Measurements from ENCODE around the gene MPRIP.
"Not testable (repeated sequence)": the region's sequence is repeated elsewhere in the genome, so short reads cannot be mapped to it uniquely, and the experiment has no call there.

MPRIP gene

DNA sequence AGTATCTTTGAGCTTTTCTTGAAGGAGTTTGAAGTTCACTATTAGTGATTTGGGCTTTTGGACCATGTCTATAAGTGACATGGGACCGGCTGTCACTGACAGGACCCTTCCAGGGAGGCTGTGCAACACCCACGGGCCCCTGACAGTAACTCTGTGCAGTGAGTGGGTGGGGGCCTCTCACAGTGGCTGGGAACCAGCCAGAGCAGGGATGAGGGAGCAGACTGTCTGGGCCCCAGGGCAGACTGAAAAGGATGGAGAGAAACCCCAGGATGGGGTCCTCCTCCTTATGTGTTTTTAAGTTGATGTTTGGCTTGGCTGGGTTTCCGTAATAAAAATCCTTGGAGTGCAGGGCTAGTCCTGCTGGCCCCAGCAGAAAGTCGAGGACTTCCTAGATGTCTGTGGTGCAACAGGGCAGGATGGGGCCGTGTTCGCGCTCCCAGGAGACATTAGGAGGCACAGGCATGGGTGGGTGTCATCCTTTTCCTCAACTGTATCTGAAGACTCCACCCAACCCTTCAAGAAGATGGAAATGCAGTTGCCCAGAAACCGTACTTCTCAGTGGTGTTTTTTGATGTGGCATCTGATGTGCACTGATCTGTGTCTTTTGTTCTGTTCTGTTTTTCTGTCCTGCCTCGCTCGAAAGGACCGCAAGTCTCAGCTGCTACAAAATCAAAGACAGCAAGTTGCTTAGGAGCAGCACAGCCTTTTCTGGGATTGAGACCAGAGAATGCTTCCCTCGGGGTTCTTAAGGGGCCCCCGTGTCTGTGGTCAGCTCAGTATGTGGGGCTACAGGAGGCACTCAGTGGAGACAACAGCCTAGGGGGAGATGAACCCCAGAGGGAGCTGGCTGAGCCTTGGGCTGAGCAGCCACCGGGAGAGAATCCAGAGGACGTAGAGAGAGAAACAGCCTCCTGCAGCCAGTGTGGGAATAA is 139.7 kb downstream of the MPRIP start:
- no peak overlapping the region for H3K4me3 ChIP-seq (ENCODE audit: low read depth, low read length)
- no peak for TF ChIP-seq CTCF (IDR thresholded peaks at IDR 0.05; ENCODE audit: control insufficient read depth, extremely low read depth, insufficient read depth)

GRCh38 chr17:17182598-17183136 is 140.4 kb downstream of the MPRIP start:
- no peak for TF ChIP-seq CTCF (IDR thresholded peaks at IDR 0.05; ENCODE audit: control insufficient read depth, extremely low read depth, insufficient read depth)

More for the DNA sequence above, 139.7 kb downstream of the MPRIP start:
- DNase-seq (ENCODE audit: low read depth): no peak

GRCh38 chr17:17183744-17184143 is 141.5 kb downstream of the MPRIP start:
- H3K4me3 ChIP-seq (ENCODE audit: low read depth, low read length): no peak overlapping the region
- no peak for DNase-seq (ENCODE audit: low read depth)
- TF ChIP-seq CTCF (IDR thresholded peaks at IDR 0.05; ENCODE audit: control insufficient read depth, extremely low read depth, insufficient read depth): no peak

More at GRCh38 chr17:17182598-17183136, 140.4 kb downstream of the MPRIP start:
- no peak overlapping the region for H3K4me3 ChIP-seq (ENCODE audit: low read depth, low read length)
- no peak for DNase-seq (ENCODE audit: low read depth)

GRCh38 chr17:17184985-17185757 is 142.9 kb downstream of the MPRIP start:
- DNase-seq (ENCODE audit: low read depth); H3K4me3 ChIP-seq (ENCODE audit: low read depth, low read length): not testable (repeated sequence)

DNA sequence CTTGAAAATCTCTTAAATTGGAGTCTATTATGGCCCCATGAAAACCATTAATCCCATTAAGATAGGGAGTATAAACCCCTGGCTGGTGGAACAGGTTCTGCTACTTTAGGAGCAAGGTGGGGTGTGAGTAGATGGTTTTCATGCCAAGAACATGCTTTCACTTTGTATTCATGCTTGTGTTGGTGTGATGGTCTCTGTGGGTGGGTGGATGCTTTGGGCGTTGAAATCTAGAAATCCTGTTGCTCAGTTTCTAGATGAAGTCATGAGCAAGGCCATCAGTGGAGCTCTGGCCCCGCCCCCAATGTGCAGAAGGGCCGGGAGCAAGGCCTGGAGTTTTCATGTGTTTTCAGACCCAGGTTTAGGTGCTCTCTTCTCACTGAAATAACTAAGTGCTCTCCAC is 143.8 kb downstream of the MPRIP start:
- H3K4me3 ChIP-seq (ENCODE audit: low read depth, low read length): no peak overlapping the region
- peak; percentile 58 for DNase-seq (ENCODE audit: low read depth)
- TF ChIP-seq CTCF (IDR thresholded peaks at IDR 0.05; ENCODE audit: control insufficient read depth, extremely low read depth, insufficient read depth): no peak

DNA sequence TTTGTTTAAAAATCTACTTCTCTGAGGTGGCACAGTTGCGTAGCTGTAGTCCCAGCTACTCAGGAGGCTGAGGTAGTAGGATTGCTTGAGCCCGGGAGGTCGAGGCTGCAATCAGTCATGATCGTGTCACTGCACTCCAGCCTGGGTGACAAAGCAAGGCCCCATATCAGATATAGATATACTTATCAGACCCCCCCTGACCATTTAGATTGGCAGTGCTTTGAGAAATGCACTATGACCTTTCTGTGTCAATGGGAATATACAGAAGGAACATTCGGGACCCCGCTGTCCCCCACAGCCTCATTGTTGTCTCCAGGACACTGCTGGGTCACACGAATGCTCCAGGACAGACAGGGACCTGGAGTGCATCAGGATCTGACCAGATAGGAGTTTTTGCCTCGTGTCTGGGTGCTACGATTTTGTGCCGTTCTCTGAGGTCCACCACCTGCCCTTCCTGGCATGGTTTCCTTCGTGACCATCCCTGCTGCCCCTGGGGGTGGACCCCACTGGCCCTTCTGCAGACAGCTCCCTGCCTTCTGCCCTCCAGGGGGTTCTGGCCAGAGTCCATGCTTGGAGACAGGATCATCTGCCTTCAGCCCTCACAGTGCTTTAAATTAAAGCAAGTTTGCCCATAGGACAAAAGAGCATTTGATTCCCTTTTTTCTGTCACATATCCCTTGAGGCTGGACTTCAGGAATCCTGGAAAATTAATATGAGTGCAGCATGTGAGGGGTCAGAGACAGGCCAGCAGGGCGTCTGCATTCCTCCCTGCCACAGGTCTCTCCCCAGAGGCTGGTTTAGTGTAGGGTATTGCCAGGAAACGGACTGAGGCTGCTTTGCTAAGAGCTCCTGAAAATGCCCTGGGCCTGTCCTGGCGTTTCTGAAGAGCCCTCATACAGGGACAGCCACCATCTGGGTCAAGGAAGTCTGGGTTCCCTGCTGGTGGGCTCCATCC is 144.6 kb downstream of the MPRIP start:
- no peak for DNase-seq (ENCODE audit: low read depth)
- no peak for TF ChIP-seq CTCF (IDR thresholded peaks at IDR 0.05; ENCODE audit: control insufficient read depth, extremely low read depth, insufficient read depth)
- H3K4me3 ChIP-seq (ENCODE audit: low read depth, low read length): no peak overlapping the region

All from LNCaP clone FGC (cell line).